ENCODE data around the gene SF3A2. TPM values are rescaled to one million over a fixed set of nuclear protein-coding genes. Genes with fewer than 3 reads are reported as not detected.

Gene SF3A2
- total and polyA plus RNA-seq, 9 donors: 23.8 to 89.9 (median 73.6) TPM

GRCh38 chr19:2231621-2232221 is 4.9 kb upstream of the SF3A2 start:
- 67% methylated on average over 20 of the region's 21 CpGs for WGBS (ENCODE audit: insufficient coverage)
- no peaks in the 10 kb centered on the region for H3K27me3 ChIP-seq (ENCODE audit: control insufficient read depth, insufficient read depth, low read length)
- no peak for DNase-seq
- H3K27ac ChIP-seq (ENCODE audit: low read length): no peak overlapping the region
- H3K4me1 ChIP-seq (ENCODE audit: control insufficient read depth, insufficient read depth, low read length): peaks cover 13% of the 10 kb centered on the region
- H3K36me3 ChIP-seq (ENCODE audit: control insufficient read depth, insufficient read depth, low read length): peaks cover 68% of the 10 kb centered on the region
- no peaks in the 10 kb centered on the region for H3K9me3 ChIP-seq (replicated peaks; ENCODE audit: control insufficient read depth, low read depth, low read length)
- H3K4me3 ChIP-seq (ENCODE audit: low read length): no peak overlapping the region

- H3K4me3 ChIP-seq (ENCODE audit: low read length): no peak overlapping the region
- no peak for DNase-seq
- peaks cover 69% of the 10 kb centered on the region for H3K36me3 ChIP-seq (ENCODE audit: control insufficient read depth, insufficient read depth, low read length)
- peaks cover 18% of the 10 kb centered on the region for H3K4me1 ChIP-seq (ENCODE audit: control insufficient read depth, insufficient read depth, low read length)
- no peak overlapping the region for H3K27ac ChIP-seq (ENCODE audit: low read length)
- no peaks in the 10 kb centered on the region for H3K27me3 ChIP-seq (ENCODE audit: control insufficient read depth, insufficient read depth, low read length)
- 66% methylated on average over 22 of the region's 30 CpGs for whole genome bisulfite sequencing (ENCODE audit: insufficient coverage)
- H3K9me3 ChIP-seq (replicated peaks; ENCODE audit: control insufficient read depth, low read depth, low read length): no peaks in the 10 kb centered on the region
Observed at GRCh38 chr19:2232286-2233151, 4.1 kb upstream of the SF3A2 start.

GRCh38 chr19:2233601-2234280 is 2.9 kb upstream of the SF3A2 start:
- WGBS (ENCODE audit: insufficient coverage): 89% methylated on average over 19 of the region's 25 CpGs
- H3K36me3 ChIP-seq (ENCODE audit: control insufficient read depth, insufficient read depth, low read length): peaks cover 70% of the 10 kb centered on the region

GRCh38 chr19:2234996-2235380 is 1.6 kb upstream of the SF3A2 start:
- Histone ChIP-seq H3K4me3 (ENCODE audit: low read length) (peak overlapping the region; percentile 87), H3K36me3 (ENCODE audit: control insufficient read depth, insufficient read depth, low read length) (peaks cover 58% of the 10 kb centered on the region), H3K27ac (ENCODE audit: low read length) (peak overlapping the region; percentile 49), H3K4me1 (ENCODE audit: control insufficient read depth, insufficient read depth, low read length) (peaks cover 37% of the 10 kb centered on the region), H3K9me3 (replicated peaks; ENCODE audit: control insufficient read depth, low read depth, low read length) (no peaks in the 10 kb centered on the region), H3K27me3 (ENCODE audit: control insufficient read depth, insufficient read depth, low read length) (no peaks in the 10 kb centered on the region)
- DNase-seq: no peak
- WGBS (ENCODE audit: insufficient coverage): 63% methylated on average over 2 of the region's 6 CpGs

More at GRCh38 chr19:2233601-2234280, 2.9 kb upstream of the SF3A2 start:
- Histone ChIP-seq H3K4me1 (ENCODE audit: control insufficient read depth, insufficient read depth, low read length) (peaks cover 29% of the 10 kb centered on the region), H3K9me3 (replicated peaks; ENCODE audit: control insufficient read depth, low read depth, low read length) (no peaks in the 10 kb centered on the region), H3K27ac (ENCODE audit: low read length) (no peak overlapping the region), H3K4me3 (ENCODE audit: low read length) (no peak overlapping the region), H3K27me3 (ENCODE audit: control insufficient read depth, insufficient read depth, low read length) (no peaks in the 10 kb centered on the region)
- no peak for DNase-seq

GRCh38 chr19:2235381-2236063 is 1.1 kb upstream of the SF3A2 start:
- Histone ChIP-seq H3K9me3 (replicated peaks; ENCODE audit: control insufficient read depth, low read depth, low read length) (no peaks in the 10 kb centered on the region), H3K4me1 (ENCODE audit: control insufficient read depth, insufficient read depth, low read length) (peaks cover 43% of the 10 kb centered on the region), H3K27me3 (ENCODE audit: control insufficient read depth, insufficient read depth, low read length) (no peaks in the 10 kb centered on the region), H3K27ac (ENCODE audit: low read length) (peak overlapping the region; percentile 49), H3K4me3 (ENCODE audit: low read length) (peak overlapping the region; percentile 87), H3K36me3 (ENCODE audit: control insufficient read depth, insufficient read depth, low read length) (peaks cover 52% of the 10 kb centered on the region)
- WGBS (ENCODE audit: insufficient coverage): 0% methylated on average over 32 of the region's 48 CpGs
- no peak for DNase-seq

GRCh38 chr19:2236064-2236313 is 635 bp upstream of the SF3A2 start:
- H3K27me3 ChIP-seq (ENCODE audit: control insufficient read depth, insufficient read depth, low read length): no peaks in the 10 kb centered on the region
- H3K4me3 ChIP-seq (ENCODE audit: low read length): peak overlapping the region; percentile 87
- DNase-seq: no peak
- 0% methylated on average over 28 of the region's 28 CpGs for WGBS (ENCODE audit: insufficient coverage)
- peaks cover 47% of the 10 kb centered on the region for H3K4me1 ChIP-seq (ENCODE audit: control insufficient read depth, insufficient read depth, low read length)
- H3K9me3 ChIP-seq (replicated peaks; ENCODE audit: control insufficient read depth, low read depth, low read length): no peaks in the 10 kb centered on the region
- H3K27ac ChIP-seq (ENCODE audit: low read length): no peak overlapping the region
- H3K36me3 ChIP-seq (ENCODE audit: control insufficient read depth, insufficient read depth, low read length): peaks cover 51% of the 10 kb centered on the region

- peak overlapping the region; percentile 100 for H3K27ac ChIP-seq (ENCODE audit: low read length)
- WGBS (ENCODE audit: insufficient coverage): 62% methylated on average over 24 of the region's 43 CpGs
- H3K27me3 ChIP-seq (ENCODE audit: control insufficient read depth, insufficient read depth, low read length): no peaks in the 10 kb centered on the region
- H3K4me1 ChIP-seq (ENCODE audit: control insufficient read depth, insufficient read depth, low read length): peaks cover 55% of the 10 kb centered on the region
- no peak for DNase-seq
- H3K4me3 ChIP-seq (ENCODE audit: low read length): peak overlapping the region; percentile 87
- H3K36me3 ChIP-seq (ENCODE audit: control insufficient read depth, insufficient read depth, low read length): peaks cover 44% of the 10 kb centered on the region
- no peaks in the 10 kb centered on the region for H3K9me3 ChIP-seq (replicated peaks; ENCODE audit: control insufficient read depth, low read depth, low read length)
Observed at GRCh38 chr19:2237051-2237868, 636 bp downstream of the SF3A2 start.

- peaks cover 44% of the 10 kb centered on the region for H3K36me3 ChIP-seq (ENCODE audit: control insufficient read depth, insufficient read depth, low read length)
- DNase-seq: no peak
- H3K4me1 ChIP-seq (ENCODE audit: control insufficient read depth, insufficient read depth, low read length): peaks cover 61% of the 10 kb centered on the region
- peak overlapping the region; percentile 87 for H3K4me3 ChIP-seq (ENCODE audit: low read length)
- WGBS (ENCODE audit: insufficient coverage): no CpG with 5 or more reads among the region's 6 CpGs
- H3K9me3 ChIP-seq (replicated peaks; ENCODE audit: control insufficient read depth, low read depth, low read length): no peaks in the 10 kb centered on the region
- no peaks in the 10 kb centered on the region for H3K27me3 ChIP-seq (ENCODE audit: control insufficient read depth, insufficient read depth, low read length)
- H3K27ac ChIP-seq (ENCODE audit: low read length): peak overlapping the region; percentile 100
Observed at GRCh38 chr19:2237869-2238153, 1.2 kb downstream of the SF3A2 start.

- Histone ChIP-seq H3K4me1 (ENCODE audit: control insufficient read depth, insufficient read depth, low read length) (peaks cover 63% of the 10 kb centered on the region), H3K9me3 (replicated peaks; ENCODE audit: control insufficient read depth, low read depth, low read length) (no peaks in the 10 kb centered on the region), H3K4me3 (ENCODE audit: low read length) (no peak overlapping the region), H3K27ac (ENCODE audit: low read length) (peak overlapping the region; percentile 29), H3K36me3 (ENCODE audit: control insufficient read depth, insufficient read depth, low read length) (peaks cover 43% of the 10 kb centered on the region), H3K27me3 (ENCODE audit: control insufficient read depth, insufficient read depth, low read length) (no peaks in the 10 kb centered on the region)
- 25% methylated on average over 4 of the region's 10 CpGs for WGBS (ENCODE audit: insufficient coverage)
- DNase-seq: no peak
Observed at GRCh38 chr19:2239173-2239572, 2.5 kb downstream of the SF3A2 start.
